HG02610 (cell line): ENCODE measurements around the gene PSMD11.

ENCODE experiments used
- ATAC-seq: cut with Tn5 transposase; IDR thresholded peaks from one replicate; pipeline ENCODE4 v1.9.1; 2021; ENCODE audit warnings: mild to moderate bottlenecking, moderate library complexity; ENCODE audit not compliant: unreplicated experiment

The PSMD11 gene

GRCh38 chr17:32489320-32490100, 45.2 kb downstream of the PSMD11 start:
- no peak for ATAC-seq

GRCh38 chr17:32490101-32490482, 45.8 kb downstream of the PSMD11 start:
- ATAC-seq = no peak

DNA sequence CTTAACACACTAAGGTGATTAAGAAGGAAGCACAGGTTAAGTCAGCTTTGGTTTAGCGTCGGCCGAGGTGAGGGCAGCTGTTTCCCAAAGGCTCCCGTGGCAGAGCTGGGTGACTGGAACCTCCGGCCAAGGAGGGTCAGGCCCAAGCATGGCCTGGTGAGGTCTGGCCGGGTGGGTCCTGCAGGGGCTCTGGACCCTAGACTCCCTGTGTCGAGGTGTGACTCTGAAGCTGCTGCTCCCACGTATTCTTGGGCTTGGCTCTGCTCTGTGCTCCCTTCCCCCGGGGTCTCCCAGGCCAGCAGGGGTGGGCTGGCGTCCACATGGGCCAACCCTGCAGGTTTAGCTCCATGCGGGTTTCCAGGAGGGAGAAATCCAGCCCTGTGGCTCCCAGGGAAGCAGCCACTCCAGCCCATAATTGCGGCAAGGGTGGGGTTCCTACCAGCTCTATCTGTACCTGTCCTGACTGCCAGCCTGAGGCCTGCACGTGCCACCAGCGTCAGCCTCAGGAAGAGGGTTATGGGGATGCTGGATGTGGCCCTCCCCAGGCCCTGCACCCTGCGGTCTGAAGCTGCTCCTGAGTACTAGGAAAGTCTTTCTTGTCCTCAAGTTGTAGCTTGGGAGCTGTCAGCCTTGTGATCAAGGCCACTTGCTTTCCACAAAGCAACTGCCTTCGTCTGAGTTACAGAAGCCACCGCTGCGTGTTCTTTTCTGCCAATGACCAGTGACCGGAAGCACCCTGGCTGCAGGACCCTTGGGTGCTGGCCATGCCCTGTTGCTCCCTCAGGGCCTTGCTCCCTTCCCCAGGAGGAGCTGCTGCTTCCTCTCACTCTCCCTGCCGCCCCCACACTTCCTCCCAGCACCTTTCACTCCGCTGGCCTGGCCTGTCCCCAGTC, 47.3 kb downstream of the PSMD11 start:
- ATAC-seq = no peak

DNA sequence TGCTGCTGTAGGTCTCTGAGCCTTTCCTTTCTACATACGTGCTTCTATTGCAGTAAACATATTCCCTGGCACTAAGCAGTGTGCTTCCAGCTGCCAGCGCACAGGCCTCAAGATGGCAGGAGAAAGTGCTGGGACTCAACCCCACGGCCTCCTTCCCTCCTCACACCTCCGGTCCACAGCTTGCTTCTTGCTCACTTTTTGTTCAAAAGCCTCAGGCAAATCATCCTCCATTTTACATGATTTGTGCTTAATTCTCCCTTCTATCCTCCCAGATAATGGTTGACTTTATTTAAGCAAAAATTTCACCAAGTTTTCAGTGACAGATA, 47.9 kb downstream of the PSMD11 start:
- ATAC-seq = no peak

DNA sequence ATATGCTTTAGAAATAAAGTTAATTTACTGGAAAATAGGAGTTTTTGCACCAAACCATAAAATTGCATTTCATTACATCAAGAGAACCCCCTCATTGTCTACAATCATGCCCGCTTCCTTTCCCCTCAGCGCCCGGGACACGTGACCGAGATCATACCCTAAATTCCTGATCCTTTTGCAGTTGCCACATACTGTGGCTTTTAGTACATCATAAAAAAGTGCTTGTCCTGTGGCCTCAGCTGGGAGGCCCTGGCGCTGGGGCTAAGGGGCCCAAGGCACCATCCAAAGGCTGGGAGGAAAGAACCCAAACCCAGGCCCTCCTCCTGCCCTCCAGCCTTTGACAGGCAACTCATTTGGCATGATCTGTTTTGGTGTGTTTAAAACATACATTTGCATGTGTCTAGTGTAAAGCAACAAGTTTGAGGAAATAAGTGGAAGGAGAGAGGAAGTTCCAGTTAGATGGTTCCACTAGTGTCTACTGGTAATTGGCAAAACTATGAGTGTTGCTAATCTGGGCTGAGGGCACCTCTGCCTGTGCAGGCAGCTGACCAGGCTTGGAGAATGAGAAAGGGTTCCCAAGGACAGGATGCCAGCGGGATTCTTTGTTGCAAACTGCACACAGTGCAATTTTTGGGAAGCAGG, 48.5 kb downstream of the PSMD11 start:
- no peak for ATAC-seq

DNA sequence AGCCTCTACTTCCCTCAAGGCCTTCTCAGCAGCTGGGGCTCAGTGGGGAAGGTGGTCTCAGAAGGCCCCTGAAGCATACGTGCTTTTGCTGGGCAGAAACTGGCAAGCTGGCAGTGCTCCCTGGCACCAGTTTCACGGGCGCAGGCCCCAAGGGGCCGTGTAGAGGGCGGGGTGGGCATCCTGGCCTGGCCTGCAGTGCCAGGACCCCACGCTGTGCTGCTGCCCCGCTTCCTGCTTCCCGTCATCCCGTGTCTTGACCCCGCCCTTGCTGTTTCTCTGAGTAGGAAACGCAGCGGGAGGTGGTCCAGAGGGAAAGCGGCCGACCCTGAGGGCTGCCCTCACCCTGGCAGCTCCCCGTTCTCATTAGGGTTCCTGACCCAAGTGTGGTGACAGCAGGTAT, 49.3 kb downstream of the PSMD11 start:
- ATAC-seq = no peak

DNA sequence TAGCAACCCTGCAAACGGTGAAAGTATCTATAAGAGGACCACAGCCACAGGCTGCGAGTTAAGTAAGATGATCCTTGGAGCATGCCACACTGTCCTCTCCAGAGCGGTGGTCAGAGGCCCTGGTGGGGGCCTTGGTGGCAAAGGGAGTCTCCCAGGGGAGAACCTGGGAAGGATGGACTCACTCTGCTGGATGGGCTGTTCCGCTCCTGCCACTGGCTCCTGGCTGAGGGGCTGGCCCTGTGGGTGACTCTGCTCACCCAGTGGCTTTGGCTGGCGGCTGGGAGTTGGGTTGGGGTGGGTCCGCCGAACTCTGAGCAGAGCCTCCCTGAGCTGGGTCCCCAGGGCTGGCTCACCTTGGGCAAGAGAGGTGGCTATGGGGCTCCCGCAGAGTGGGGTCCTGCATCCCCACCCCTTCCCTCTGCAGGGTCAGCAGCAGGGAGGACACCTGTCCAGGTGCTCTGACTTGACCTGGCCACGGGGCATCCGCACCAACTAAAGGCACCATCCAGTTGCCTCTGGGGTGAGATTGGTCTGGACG, 49.7 kb downstream of the PSMD11 start:
- ATAC-seq = no peak

GRCh38 chr17:32494621-32495358, 50.5 kb downstream of the PSMD11 start:
- no peak for ATAC-seq

GRCh38 chr17:32495359-32496231, 51.3 kb downstream of the PSMD11 start:
- no peak for ATAC-seq

GRCh38 chr17:32496395-32497073, 52.2 kb downstream of the PSMD11 start:
- no peak for ATAC-seq

DNA sequence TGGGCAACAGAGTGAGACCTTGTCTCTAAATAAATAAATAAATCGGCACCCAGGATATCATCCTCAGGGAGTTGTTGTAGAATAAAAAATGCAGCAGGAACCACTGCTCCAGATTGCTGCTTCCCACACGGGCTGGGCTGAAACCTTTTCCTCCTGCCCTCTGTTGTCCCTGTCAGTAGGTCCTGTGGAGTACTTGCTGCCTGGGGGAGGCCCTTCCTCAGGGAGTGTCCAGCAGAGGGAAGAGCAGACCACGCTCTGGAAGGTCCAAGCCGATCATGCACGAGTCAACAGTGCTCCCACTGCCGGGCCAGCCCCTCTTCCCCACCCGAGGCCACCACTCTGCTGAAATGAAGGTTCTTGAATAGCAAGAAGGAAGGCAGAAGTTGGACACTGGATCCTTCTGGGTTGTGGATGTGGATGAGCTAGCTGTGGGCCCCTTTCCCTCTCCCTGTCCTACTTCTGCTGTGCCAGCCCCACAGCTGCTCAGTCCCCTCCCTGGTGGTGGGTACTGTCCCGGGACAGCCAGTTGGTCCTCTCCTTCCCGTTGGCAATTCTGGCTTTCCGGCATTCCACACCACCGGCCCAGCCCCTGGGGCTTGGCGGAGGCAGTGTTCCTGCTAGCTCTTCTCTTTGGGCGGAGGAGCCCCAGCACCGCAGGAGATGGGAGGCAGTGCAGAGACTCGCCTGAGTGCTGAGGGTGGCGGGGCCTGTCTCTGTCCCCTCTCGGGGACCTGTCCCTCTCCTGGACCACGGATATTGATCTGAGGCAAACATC, 53.3 kb downstream of the PSMD11 start:
- ATAC-seq = no peak

DNA sequence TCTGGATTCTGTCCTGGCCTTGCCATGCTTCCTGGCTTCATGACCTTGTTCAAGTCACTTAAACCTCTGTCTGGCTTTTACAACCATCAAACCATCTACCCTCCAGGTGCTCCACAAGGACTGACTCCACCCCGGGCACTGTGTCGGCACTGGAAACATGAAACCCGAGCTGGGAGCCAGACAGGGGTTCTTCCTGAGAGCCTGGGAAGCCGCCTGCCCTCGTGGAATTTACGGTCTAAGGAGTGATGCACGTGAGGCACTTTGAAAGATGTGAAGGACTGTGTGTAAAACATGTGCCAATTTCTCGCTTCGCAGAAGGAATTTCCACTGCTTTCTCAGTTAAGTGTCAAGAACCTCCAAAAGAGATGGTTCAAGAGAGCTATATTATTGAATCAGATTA, 54.1 kb downstream of the PSMD11 start:
- ATAC-seq = no peak

GRCh38 chr17:32502013-32502412, 57.7 kb downstream of the PSMD11 start:
- ATAC-seq = no peak

DNA sequence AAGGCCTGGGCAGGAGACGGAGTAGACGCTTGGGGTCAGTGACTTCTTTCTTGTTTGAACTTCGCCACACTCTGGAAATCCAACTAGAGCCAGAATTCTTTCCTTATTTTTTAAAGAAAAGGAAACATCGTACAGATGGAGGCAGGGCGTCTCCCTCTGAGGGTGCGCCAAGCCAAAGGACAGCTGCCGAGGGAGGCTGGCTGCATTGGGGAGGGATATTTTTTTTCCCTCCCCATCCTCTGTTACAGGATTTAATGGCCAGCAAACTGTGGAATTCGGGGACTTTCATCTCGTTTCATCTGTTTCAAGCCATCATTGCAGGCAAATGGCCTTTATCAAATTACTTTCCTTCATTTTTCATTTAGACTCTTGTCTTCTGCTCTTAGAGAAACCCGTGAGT, 58.4 kb downstream of the PSMD11 start:
- ATAC-seq = no peak

DNA sequence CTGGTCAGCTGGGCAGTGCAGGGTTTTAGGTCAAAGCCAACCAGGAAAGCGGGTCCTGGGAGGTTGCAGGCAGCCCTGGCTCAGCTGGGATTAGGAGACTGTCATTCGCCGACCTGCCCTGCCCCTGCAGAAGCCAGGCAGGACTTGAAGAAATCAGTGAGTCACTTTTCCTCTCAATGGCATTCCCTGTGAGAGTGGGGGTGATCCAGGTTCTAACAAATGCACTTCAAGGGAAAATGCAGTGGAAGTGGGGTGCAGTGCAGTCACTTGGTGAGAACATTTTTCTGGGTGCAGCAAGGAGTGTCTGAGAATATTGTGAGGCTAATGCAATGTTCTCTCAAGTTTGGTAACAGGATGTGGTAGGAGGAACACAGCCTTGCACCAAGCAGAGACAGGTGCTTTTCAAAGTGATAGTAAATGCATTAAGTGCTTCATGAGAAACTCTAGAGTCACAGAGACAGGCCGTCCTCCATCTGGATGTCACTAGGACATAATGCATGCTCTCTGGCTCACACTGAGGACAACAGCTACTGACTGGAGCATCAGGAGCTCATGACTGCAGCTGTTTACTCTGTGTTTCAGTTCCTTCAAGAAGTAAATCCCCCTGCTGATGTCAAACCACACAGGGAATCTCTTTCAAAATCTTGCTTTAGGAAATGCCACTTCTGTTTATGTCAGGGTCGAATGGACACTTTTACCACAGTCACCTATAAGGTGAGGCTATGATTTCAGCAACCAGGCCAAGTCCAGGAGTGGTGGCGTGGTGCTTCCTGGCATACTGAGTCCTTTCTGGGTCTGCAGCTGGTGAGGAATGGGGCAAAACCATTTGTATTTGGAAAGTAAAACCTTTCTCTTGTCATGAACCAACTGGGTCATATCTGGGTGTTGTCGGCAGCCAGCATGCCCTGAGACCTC, 59.2 kb downstream of the PSMD11 start:
- peak; percentile 89 for ATAC-seq

DNA sequence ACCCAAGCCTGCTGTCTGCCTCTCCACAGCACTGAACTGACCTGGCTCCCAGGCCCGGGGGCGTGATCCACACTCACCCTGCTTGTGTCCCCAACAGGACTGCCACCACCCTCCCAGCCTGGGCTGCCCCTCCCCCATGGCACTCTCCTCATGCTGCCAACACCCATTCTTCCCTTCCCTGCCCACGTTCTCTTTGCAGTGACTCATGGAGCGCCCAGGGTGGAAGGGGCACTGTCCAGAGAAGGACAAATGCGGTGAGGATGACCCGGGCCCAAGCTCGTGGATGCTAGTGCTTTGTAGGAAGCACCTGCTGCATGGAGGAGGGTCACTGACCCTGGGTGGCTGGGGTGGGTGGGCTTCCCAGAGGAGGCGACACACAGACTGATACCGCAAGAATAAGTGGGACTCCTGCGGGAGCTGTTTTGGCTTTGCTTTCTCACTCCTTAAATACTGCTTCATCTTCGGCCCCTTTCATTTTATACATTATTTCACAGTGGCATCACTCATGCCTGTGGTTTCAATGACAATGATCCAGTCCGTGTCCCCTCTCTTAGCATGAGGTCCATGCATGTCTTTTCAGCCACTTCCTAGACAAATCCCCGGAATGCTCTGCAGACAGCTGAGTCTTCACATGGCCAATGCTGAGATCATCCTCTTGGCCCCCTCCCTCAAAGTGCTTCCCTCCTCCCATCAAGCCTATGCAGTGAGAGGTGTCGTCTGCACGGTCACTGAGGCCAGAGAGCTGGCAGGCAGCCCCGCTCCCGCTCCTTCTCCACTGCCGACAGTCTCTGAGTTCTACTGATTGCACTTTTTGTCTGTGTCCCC, 60.1 kb downstream of the PSMD11 start:
- no peak for ATAC-seq

DNA sequence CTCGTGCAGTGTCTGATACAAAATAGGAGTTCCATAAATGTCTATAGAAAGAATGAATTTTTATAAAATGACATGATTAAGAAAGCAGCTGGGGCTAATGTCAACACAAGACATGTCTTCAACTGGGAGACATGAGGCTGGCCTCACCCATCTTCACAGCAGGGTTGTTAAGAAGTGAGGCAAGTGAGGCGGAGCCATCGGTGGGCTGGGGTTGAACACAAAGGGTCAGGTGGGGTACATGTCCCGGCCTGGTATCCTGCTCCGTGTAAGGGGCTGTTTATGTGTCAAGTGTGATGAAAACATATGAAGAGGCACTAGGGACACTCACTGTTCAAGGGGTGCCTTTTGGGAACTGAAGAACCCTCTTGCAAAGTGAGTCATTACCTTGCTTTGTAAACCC, 64.6 kb downstream of the PSMD11 start:
- ATAC-seq = no peak
